ENCODE results near the gene GJA10.
"Not testable (repeated sequence)": the region's sequence is repeated elsewhere in the genome, so short reads cannot be mapped to it uniquely, and the experiment has no call there.

DNA sequence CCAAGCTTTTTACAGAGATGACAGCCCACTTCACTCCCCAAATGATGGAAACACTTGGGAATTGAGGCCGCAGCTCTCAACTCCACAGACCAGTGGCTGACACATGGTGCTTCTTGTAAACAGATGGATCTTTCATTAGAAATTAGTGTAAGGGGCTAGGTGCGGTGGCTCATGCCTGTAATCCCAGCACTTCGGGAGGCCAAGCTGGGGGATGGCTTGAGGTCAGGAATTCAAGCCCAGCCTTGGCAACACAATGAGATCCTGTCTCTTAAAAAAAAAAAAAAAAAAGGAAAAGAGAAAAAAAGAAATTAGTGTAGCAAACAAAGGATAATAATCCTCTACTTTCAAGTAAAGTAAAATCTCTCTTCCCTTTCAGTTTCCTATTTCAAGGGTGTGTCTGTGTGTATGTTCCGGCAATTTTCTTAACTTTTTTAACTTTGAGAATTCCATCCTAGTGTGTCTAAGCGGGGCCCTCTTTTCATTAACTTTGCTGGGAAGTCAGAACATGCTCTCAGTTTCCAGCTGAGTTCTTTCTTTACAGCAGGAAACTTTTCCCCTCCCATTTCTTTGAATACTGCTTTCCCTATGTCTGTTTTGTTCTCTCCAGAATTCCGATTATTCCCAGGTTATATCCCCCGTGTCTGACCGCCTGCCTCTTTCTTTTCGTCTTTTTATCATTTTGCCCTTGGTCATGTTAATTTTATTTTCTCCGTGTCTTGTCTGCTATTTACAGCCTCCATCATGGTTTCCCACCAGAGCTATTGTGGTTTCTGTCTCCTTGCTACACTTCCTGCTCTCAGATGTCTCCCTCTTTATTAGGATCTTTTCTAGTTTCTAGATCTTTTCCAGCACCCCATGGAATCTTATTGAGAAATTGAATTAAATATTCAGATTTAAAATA is 16.0 kb downstream of the GJA10 start:
- not testable (repeated sequence) for TF ChIP-seq EZH2phosphoT487 (IDR thresholded peaks at IDR 0.05; ENCODE audit: insufficient read depth, low read depth); EZH2 (IDR thresholded peaks at IDR 0.05; ENCODE audit: insufficient read depth, poor library complexity, severe bottlenecking)

Data from GM23248 (cell line).